HG03457 (cell line): ENCODE data around the gene ACY1.
"Not testable (repeated sequence)": the region's sequence is repeated elsewhere in the genome, so short reads cannot be mapped to it uniquely, and the experiment has no call there.

Source experiments
- ATAC-seq: cut with Tn5 transposase; IDR thresholded peaks from one replicate; pipeline ENCODE4 v1.9.1; 2021; ENCODE audit warnings: moderate number of reproducible peaks; ENCODE audit not compliant: unreplicated experiment

ACY1 gene

DNA sequence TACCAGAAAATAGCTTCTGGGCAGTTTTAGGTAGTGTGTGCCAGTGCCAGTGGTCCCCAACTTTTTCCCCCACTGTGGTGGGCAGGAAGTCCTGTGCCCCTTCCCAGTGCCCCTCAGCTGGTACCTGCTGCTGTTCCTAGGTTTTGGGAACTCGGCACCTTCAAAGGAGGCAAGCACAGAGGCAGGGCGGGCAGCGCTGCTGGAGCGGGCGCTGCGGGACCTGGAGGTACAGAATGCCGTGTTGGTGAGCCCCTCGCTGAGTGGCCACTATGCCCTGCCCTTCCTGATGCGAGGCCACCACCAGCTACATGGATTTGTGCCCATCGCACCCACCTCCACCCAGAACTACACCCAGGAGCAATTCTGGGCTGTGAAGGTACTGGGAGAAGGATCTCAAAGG, 3.1 kb upstream of the ACY1 start:
- no peak for ATAC-seq

- peak; percentile 20 for ATAC-seq
Observed at GRCh38 chr3:51982352-51982837, 940 bp upstream of the ACY1 start.

- ATAC-seq = no peak
Observed at GRCh38 chr3:51983578-51984268, 388 bp downstream of the ACY1 start.

DNA sequence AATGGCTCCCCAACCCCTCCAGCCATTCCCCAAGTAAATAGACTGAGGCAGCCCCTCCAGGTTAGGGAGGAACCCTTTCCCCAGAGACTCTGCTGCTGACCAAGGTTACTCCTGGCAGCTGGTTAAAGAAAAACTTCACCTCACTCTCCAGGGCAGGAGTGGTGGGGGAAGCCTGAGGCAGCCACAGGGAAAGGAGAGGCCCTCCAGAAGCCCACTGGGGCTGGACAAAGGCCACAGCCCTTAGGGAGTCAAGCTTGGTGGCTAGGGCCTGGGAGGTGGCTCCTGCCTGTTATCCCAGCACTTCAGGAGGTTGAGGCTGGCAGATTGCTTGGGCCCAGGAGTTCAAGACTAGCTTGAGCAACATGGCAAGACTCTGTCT, 923 bp downstream of the ACY1 start:
- no peak for ATAC-seq

DNA sequence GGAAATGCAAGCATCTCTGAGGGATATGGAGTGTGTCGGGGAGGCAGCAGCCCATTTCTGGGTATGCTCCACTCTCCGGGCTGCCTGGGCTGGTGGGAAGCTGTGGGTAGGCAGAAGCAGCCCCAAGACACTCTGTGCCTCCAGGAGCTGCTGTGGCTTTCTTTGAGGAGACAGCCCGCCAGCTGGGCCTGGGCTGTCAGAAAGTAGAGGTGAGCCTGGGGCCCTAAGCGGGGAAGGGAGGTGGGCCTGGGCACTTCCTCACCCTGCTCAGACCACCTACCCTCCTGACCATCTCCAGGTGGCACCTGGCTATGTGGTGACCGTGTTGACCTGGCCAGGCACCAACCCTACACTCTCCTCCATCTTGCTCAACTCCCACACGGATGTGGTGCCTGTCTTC, 1.7 kb downstream of the ACY1 start:
- ATAC-seq = no peak

GRCh38 chr3:51986010-51986947, 2.9 kb downstream of the ACY1 start:
- ATAC-seq = no peak

GRCh38 chr3:51987568-51987967, 4.2 kb downstream of the ACY1 start:
- ATAC-seq = no peak

DNA sequence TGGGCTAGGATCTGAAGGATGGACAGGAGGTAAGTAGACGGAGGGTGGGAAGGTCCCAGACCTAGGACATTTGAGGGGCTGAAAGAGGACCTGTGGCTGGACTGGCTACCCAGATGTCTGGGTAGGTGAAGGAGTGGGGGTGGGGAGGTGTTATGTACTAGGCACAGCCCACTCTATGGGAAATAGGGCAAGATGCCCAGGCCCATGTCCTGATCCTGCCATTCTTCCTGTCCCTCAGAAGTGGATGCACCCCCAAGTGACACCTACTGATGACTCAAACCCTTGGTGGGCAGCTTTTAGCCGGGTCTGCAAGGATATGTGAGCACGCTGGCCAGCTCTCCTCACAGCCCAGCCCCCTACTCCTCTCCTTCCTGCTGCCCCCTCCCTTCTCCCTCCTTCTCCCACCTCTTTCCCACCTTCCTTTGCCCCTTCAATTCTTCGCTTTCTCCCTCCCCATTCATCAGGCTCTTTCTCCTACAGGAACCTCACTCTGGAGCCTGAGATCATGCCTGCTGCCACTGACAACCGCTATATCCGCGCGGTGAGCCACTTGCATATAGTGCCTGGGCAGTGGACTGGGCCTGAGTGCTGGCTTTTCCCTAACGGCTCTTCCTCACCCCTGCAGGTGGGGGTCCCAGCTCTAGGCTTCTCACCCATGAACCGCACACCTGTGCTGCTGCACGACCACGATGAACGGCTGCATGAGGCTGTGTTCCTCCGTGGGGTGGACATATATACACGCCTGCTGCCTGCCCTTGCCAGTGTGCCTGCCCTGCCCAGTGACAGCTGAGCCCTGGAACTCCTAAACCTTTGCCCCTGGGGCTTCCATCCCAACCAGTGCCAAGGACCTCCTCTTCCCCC, 5.2 kb downstream of the ACY1 start:
- no peak for ATAC-seq

GRCh38 chr3:51990501-51990971, 7.2 kb downstream of the ACY1 start:
- not testable (repeated sequence) for ATAC-seq

DNA sequence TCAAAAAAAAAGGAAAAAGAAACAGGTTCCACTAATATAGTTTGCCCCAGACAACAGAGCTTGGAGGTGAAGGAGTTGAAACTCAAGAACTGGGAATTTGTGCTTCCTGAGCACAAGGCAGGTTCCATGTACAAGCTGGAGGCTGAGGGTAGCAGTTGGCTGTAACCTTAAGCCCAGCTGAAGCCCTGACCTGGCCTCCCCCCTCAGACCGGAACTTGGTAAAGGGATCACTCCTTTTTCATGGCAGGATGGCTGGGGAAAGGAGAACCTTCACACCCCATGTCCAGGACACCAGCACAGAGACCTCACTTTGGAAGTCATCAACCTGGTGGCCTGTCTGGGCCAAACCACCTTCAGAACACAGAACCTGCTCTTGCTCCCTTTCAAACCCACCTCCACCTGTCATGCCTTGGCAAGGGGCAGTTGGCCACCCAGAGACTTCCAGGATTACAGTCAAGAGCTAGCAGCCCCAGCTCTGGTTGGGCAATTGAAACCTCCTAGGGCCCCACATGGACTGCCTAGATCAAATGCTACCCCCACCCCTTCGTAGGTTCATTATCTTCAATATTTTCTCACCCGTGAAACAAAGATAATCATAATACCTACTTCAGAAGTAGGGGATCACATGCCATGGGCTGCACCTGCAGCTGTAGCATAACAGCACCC, 8.8 kb downstream of the ACY1 start:
- ATAC-seq = no peak

DNA sequence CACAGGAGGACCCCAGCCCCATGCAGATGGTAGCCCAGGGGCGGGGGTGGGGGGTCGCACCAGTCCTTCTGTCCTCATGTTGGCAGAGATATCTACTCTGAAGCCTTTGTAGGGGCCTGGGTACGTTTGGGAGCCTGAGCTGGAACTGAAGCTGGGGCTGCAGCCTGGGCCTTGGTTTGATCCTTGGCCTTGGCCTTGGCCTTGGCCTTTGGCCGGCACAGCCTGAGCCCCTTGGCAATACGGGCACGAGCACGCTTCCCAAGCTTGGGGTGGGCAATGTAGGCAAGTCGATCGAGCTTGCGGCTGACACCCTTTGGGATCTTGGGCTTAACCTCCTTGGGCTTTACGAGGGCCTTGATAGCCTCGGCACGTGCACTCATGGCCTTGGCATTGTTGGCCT, 10.3 kb downstream of the ACY1 start:
- not testable (repeated sequence) for ATAC-seq

DNA sequence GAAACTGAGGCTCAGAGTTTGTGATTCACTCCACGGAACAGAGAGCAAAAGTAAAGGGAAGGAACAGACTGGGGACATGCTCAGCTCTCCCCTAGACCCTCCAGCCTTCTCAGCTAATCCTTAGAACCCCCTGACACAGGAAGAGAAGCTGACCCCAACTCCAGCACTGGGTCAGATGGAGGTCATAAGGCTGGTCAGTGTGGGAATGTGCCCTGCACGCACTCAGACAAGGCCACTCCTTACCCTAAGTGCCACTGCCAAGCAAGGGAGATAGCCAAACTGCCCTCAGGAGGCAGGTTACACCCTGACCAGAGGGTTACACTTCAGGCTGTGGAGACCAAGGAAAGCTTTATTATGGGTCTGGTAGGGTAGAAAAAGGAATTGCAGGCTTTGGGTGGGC, 11.2 kb downstream of the ACY1 start:
- no peak for ATAC-seq

GRCh38 chr3:51995346-51996163, 12.2 kb downstream of the ACY1 start, which contains the start of gene RPL29:
RPL29 (minus strand) TSS chr3:51995895; CDS start chr3:51995461, 434 bp downstream.
- peak; percentile 56 for ATAC-seq

DNA sequence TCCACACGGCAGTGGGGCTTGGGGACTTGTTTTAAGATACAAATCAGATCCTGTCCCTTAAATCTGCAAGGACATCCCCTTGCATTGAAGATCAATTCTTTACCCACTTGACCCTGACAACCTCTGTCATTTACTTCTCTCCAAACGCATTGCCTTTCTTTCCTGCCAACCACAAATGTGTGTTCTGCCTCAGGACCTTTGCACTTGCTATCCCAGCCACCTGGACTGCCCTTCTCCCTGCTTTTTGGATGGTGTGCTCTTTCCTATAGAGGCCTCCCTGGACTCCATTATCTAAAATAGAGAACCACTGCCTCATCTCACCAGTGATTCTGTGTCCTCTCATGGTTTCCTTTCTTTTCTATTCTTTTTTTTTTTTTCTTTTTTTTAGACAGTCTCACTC, 13.8 kb downstream of the ACY1 start:
- ATAC-seq = no peak

- ATAC-seq = no peak
Observed at GRCh38 chr3:51997935-51998596, 14.7 kb downstream of the ACY1 start.

DNA sequence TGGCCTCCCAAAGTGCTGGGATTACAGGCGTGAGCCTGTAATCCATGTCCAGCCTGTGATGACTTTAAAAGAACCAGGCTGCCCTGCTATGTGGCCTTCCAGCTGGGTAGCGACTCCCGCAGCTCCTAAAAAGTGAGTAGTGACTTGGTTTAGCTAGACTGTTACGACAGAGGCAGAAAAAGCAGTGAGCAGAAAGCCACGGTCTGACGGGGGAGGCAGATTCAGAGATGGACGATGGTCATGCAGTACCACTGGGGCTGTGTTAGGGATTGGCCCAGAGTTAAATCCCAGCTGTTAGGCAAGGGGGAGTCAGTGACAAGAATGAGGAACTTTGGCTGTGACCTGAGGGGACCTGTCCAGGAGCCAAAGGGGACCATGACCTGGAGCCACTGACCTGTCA, 15.4 kb downstream of the ACY1 start:
- no peak for ATAC-seq

DNA sequence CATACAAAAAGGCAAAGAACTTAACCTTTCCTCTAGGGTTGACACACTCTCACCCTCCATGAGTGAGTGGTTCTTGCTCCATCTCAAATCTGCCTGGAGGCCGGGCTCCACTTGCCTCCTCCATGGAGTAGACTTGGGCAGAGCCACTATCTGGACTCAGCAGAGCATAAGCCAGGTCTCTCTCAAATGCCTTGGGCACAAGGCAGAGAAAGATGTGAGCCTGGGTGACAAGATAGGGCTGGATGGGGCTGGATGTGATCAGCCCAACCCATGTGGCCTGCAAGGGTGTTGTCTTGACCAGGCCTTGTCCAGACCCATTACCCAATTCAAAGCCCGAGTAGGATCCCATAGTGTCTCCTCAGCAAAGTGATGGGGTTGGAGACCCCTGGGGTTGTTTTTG, 16.5 kb downstream of the ACY1 start:
- ATAC-seq = no peak

DNA sequence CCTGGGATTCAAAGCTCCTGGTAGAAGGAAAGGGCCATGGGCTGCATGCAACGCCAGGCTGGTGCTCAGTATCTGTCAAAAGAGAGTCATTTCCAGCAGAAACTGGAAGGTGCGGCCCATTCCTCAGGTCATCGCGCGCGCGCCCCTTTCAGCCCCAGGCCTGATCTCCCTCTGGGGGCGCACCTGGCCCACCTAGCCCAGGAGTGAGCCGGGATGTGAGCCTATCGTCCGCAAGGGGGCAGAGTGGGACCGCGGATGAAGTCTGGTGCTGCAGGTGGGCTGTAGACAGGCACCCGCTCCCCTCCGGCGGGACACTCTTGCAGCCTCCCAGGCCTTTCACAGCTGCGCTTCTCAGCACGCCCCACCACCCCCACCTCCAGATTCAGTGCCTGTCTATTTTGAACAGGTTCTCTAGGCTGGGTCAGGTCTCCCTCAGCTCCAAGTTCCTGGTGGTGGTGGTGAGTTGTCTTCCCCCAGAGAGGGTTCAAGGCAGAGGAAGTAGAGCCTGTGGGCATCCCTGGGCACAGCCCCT, 18.2 kb downstream of the ACY1 start:
- ATAC-seq = peak; percentile 55

GRCh38 chr3:52002748-52003147, 19.4 kb downstream of the ACY1 start:
- no peak for ATAC-seq
